Activated T-cell treated with anti-CD3 and anti-CD28 coated beads, Interleukin-2, amount 50 U/mL, for 4 hours (primary cell): Measurements from ENCODE around the gene CSMD2. TPM values are rescaled to one million over a fixed set of nuclear protein-coding genes. Genes with fewer than 3 reads are reported as not detected.

Experiments used
- ATAC-seq, 2 donors: fragments of 200-7000 bp; cut with Tn5 transposase; one replicate each; pipeline ENCODE4 v1.10.0; 2021
- DNase-seq: peaks from one replicate; pipeline ENCODE4 v3.0.0-alpha.2; 2020
- H3K27me3 Mint-ChIP-seq: one replicate; pipeline ENCODE4 v1.8.0; 2021; ENCODE audit warnings: low read depth, mixed read lengths
- H3K36me3 Mint-ChIP-seq: one replicate; pipeline ENCODE4 v1.8.0; 2022; ENCODE audit warnings: mixed read lengths; ENCODE audit not compliant: insufficient read depth
- H3K4me1 Mint-ChIP-seq: one replicate; pipeline ENCODE4 v1.8.0; 2021; ENCODE audit warnings: low read depth, mixed read lengths
- H3K4me3 Mint-ChIP-seq: one replicate; pipeline ENCODE4 v1.8.0; 2021; ENCODE audit warnings: mild to moderate bottlenecking, moderate library complexity, mixed read lengths
- H3K9me3 Mint-ChIP-seq: one replicate; pipeline ENCODE4 v1.8.0; 2021; ENCODE audit warnings: mixed read lengths
- total RNA-seq, 3 donors: library from RNA; stranded (reverse); gene quantifications; one replicate each; pipeline ENCODE4 v1.2.1, GENCODE V29; 2021

Gene CSMD2
- total RNA-seq, 3 donors from 2014 or later: not detected

GRCh38 chr1:33819913-33820311 is 345.1 kb downstream of the CSMD2 start:
- no peaks in the 10 kb centered on the region for H3K9me3 Mint-ChIP-seq
- DNase-seq: no peak
- no peaks in the 10 kb centered on the region for H3K4me1 Mint-ChIP-seq
- peaks cover 8% of the 10 kb centered on the region for H3K27me3 Mint-ChIP-seq
- H3K36me3 Mint-ChIP-seq: no peaks in the 10 kb centered on the region
- no peak overlapping the region for H3K4me3 Mint-ChIP-seq
- no peak for ATAC-seq

GRCh38 chr1:33819290-33819912 is 345.6 kb downstream of the CSMD2 start:
- H3K27me3 Mint-ChIP-seq: peaks cover 12% of the 10 kb centered on the region
- DNase-seq (no peak), ATAC-seq (no peak)
- H3K36me3 Mint-ChIP-seq: no peaks in the 10 kb centered on the region
- H3K4me3 Mint-ChIP-seq: no peak overlapping the region
- H3K4me1 Mint-ChIP-seq: no peaks in the 10 kb centered on the region
- H3K9me3 Mint-ChIP-seq: no peaks in the 10 kb centered on the region

- DNase-seq: no peak
- Mint-ChIP-seq H3K36me3 (no peaks in the 10 kb centered on the region), H3K4me1 (no peaks in the 10 kb centered on the region), H3K4me3 (no peak overlapping the region), H3K27me3 (peaks cover 15% of the 10 kb centered on the region), H3K9me3 (no peaks in the 10 kb centered on the region)
- no peak for ATAC-seq
Measured at GRCh38 chr1:33818071-33818470, 347.0 kb downstream of the CSMD2 start.

GRCh38 chr1:33815061-33815460 is 350.0 kb downstream of the CSMD2 start:
- no peak for DNase-seq
- no peaks in the 10 kb centered on the region for H3K4me1 Mint-ChIP-seq
- H3K36me3 Mint-ChIP-seq: no peaks in the 10 kb centered on the region
- peaks cover 8% of the 10 kb centered on the region for H3K27me3 Mint-ChIP-seq
- no peaks in the 10 kb centered on the region for H3K9me3 Mint-ChIP-seq
- H3K4me3 Mint-ChIP-seq: no peak overlapping the region
- no peak for ATAC-seq

- peaks cover 8% of the 10 kb centered on the region for H3K27me3 Mint-ChIP-seq
- H3K4me1 Mint-ChIP-seq: no peaks in the 10 kb centered on the region
- ATAC-seq: no peak
- no peaks in the 10 kb centered on the region for H3K36me3 Mint-ChIP-seq
- DNase-seq: no peak
- no peak overlapping the region for H3K4me3 Mint-ChIP-seq
- H3K9me3 Mint-ChIP-seq: peaks cover 4% of the 10 kb centered on the region
Measured at GRCh38 chr1:33814166-33814565, 350.9 kb downstream of the CSMD2 start.

DNA sequence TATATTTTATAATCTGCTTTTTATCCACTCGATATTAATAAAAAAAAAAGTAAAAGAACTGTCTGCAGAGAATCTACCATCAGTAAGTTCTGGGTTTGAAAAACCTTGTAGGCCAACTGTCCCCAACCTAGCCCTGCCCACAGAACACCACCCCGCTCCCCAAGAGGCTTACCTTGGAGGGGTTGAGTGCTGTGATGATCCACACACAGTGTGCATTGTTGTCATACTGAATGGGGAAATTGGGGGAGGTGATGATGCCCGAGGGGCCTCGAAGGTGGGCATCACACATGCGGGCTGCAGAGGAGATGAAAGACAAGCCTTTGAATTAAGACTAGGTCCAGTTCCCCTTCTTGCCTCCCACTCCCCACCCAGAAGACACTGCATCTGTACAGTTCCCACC is 354.5 kb downstream of the CSMD2 start:
- peaks cover 8% of the 10 kb centered on the region for H3K27me3 Mint-ChIP-seq
- no peaks in the 10 kb centered on the region for H3K4me1 Mint-ChIP-seq
- H3K4me3 Mint-ChIP-seq: no peak overlapping the region
- H3K9me3 Mint-ChIP-seq: peaks cover 25% of the 10 kb centered on the region
- no peak for ATAC-seq
- no peaks in the 10 kb centered on the region for H3K36me3 Mint-ChIP-seq
- no peak for DNase-seq

DNA sequence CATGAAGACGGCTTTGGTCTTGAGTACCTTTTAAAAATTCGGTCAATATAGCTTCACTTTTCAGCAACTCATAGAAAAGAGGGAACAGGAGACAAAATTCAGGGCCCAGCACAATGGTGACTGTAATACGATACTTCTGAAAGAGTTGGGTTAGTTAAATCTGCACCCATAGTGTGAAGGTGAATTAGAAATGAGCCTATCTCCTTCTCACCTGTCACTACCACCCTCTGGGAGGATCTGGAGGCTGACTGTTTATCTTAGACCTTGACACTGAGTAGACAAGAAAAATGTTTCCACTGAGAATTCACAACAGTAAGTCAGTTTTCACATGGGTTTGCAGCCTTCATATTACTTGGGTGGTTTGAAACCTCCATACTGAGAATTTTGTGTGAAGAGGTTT is 359.0 kb downstream of the CSMD2 start:
- no peak for ATAC-seq
- no peak overlapping the region for H3K4me3 Mint-ChIP-seq
- DNase-seq: no peak
- no peaks in the 10 kb centered on the region for H3K27me3 Mint-ChIP-seq
- H3K36me3 Mint-ChIP-seq: no peaks in the 10 kb centered on the region
- H3K4me1 Mint-ChIP-seq: no peaks in the 10 kb centered on the region
- H3K9me3 Mint-ChIP-seq: peaks cover 25% of the 10 kb centered on the region

GRCh38 chr1:33802268-33802667 is 362.8 kb downstream of the CSMD2 start:
- Mint-ChIP-seq H3K4me1 (no peaks in the 10 kb centered on the region), H3K36me3 (no peaks in the 10 kb centered on the region), H3K9me3 (peaks cover 15% of the 10 kb centered on the region), H3K27me3 (no peaks in the 10 kb centered on the region), H3K4me3 (no peak overlapping the region)
- no peak for ATAC-seq
- DNase-seq: no peak

DNA sequence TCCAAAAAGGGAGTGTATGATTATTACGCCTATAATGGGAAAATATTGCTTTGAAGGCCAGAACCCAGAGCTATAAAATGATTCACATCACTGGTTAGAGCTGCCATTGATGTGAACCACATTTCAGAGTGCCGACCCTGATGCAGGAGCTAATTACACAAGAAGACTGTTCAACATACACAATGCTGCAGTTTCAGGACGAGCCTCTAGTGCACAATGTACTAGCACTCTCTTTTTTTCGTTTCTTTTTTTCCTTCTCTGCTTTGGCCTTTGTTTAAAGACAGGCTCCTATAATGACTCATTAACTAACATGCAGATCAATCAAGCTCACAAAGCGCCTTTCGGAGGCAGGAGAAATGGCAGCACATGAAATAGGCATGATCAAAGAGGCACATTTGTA is 367.2 kb downstream of the CSMD2 start:
- Mint-ChIP-seq H3K9me3 (peaks cover 28% of the 10 kb centered on the region), H3K4me3 (no peak overlapping the region), H3K4me1 (no peaks in the 10 kb centered on the region), H3K27me3 (peaks cover 4% of the 10 kb centered on the region), H3K36me3 (no peaks in the 10 kb centered on the region)
- ATAC-seq (no peak), DNase-seq (no peak)

- ATAC-seq: no peak
- Mint-ChIP-seq H3K27me3 (peaks cover 5% of the 10 kb centered on the region), H3K4me3 (no peak overlapping the region)
Measured at GRCh38 chr1:33792651-33793050, 372.4 kb downstream of the CSMD2 start.

GRCh38 chr1:33792216-33792615 is 372.8 kb downstream of the CSMD2 start:
- DNase-seq (no peak), ATAC-seq (no peak)
- no peaks in the 10 kb centered on the region for H3K4me1 Mint-ChIP-seq
- H3K9me3 Mint-ChIP-seq: peaks cover 18% of the 10 kb centered on the region
- no peak overlapping the region for H3K4me3 Mint-ChIP-seq
- H3K27me3 Mint-ChIP-seq: peaks cover 5% of the 10 kb centered on the region
- H3K36me3 Mint-ChIP-seq: no peaks in the 10 kb centered on the region

More at GRCh38 chr1:33792651-33793050, 372.4 kb downstream of the CSMD2 start:
- DNase-seq: no peak
- H3K36me3 Mint-ChIP-seq: no peaks in the 10 kb centered on the region
- peaks cover 20% of the 10 kb centered on the region for H3K9me3 Mint-ChIP-seq
- no peaks in the 10 kb centered on the region for H3K4me1 Mint-ChIP-seq

DNA sequence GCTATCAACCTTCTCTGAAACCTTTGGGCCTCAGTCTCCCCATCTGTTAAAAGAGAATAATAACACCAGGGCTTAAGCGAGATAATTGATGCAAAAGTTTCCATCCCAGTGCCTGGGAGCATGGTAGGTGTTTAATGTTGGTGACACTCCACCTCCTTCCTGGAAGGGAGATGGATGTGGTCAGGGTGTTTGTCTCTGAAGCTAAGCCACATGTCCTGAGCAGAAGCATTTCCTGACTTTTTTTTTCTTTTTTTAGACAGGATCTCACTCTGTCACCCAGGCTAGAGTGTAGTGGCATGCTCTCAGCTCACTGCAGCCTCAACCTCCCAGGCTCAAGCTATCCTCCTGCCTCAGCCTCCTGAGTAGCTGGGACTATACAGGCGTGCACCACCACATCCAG is 373.8 kb downstream of the CSMD2 start:
- Mint-ChIP-seq H3K36me3 (no peaks in the 10 kb centered on the region), H3K4me1 (no peaks in the 10 kb centered on the region), H3K9me3 (peaks cover 11% of the 10 kb centered on the region), H3K4me3 (no peak overlapping the region), H3K27me3 (peaks cover 5% of the 10 kb centered on the region)
- DNase-seq: no peak
- no peak for ATAC-seq

DNA sequence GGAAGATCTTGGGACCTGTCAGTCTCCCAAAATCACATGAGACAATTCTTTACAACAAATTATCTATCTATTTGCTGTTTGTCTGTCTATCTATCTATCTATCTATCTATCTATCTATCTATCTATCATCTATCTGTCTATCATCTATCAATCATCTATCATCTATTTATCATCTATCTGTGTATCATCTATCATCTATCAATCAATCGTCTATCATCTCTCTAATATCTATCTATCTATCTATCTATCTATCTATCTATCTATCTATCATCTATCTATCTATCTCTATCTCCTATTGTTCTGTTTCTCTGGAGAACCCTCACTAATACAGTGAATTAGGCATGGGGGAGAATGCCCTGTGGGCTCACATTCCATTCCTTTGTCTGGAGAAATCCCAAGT is 374.5 kb downstream of the CSMD2 start:
- no peaks in the 10 kb centered on the region for H3K4me1 Mint-ChIP-seq
- peaks cover 8% of the 10 kb centered on the region for H3K9me3 Mint-ChIP-seq
- H3K4me3 Mint-ChIP-seq: no peak overlapping the region
- H3K27me3 Mint-ChIP-seq: peaks cover 8% of the 10 kb centered on the region
- no peaks in the 10 kb centered on the region for H3K36me3 Mint-ChIP-seq
- ATAC-seq (no peak), DNase-seq (no peak)

DNA sequence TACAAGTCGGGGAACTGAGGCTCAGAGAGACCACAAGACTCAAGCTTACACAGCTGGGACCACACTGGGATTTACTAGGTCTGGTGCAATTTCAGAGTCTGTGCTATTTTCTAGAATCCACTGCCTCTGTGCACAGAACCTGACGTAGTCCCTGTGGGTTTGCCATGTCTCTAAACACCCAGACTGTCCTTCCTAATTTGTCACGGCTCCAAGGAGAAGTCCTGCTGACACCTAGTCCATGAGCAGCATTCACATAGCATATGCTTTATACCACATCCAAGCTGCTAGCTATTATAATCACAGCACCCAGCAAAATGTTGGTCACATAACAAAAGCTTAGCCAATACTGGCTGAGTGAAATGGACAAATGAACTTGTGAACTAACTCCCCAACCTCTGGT is 380.2 kb downstream of the CSMD2 start:
- no peaks in the 10 kb centered on the region for H3K4me1 Mint-ChIP-seq
- ATAC-seq: no peak

DNA sequence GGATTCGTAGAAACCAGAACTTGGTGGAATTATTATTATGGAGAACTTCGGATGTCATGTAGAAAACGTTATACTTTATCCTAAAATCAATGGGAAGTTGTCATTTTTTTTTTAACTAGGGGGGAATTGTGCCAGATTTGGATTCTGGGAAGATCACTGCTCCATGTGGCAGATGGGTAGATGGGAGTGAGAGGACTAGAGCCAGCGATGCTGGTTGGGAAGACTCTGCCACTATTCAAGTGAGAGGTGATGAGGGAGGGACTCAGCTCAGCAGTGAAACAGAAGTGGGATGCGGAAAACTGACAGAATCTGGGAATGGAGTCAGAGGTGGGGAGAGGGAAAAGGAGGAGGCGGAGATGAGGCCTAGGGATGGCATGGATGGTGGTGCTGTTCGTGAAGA is 382.3 kb downstream of the CSMD2 start:
- peaks cover 3% of the 10 kb centered on the region for H3K27me3 Mint-ChIP-seq
- H3K4me1 Mint-ChIP-seq: no peaks in the 10 kb centered on the region
- no peaks in the 10 kb centered on the region for H3K9me3 Mint-ChIP-seq
- DNase-seq (no peak), ATAC-seq (no peak)
- no peaks in the 10 kb centered on the region for H3K36me3 Mint-ChIP-seq
- no peak overlapping the region for H3K4me3 Mint-ChIP-seq

More for the DNA sequence above, 380.2 kb downstream of the CSMD2 start:
- DNase-seq: no peak
- peaks cover 4% of the 10 kb centered on the region for H3K27me3 Mint-ChIP-seq
- H3K36me3 Mint-ChIP-seq: no peaks in the 10 kb centered on the region
- H3K4me3 Mint-ChIP-seq: no peak overlapping the region
- H3K9me3 Mint-ChIP-seq: no peaks in the 10 kb centered on the region

DNA sequence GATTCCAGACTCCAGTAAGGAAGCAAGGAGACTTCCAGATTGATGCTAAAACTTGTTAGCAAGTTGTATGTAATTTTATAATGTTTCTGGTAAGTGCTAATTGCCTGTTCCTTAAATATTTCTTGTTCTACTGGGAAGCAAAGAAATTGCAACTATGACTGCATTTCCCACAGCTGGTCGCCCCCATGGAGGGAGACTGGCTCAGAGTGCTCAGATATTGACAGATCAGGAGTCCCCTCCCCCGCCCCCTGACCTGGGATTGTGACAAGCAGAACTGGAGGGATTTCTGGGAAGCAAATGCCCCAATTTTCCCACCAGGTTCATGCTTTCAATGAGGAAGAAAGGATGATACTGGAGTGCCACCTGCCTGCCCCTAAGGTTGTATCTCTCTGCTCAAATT is 383.4 kb downstream of the CSMD2 start:
- no peak for ATAC-seq
- H3K27me3 Mint-ChIP-seq: peaks cover 3% of the 10 kb centered on the region
- no peaks in the 10 kb centered on the region for H3K9me3 Mint-ChIP-seq
- DNase-seq: no peak
- H3K4me3 Mint-ChIP-seq: no peak overlapping the region
- no peaks in the 10 kb centered on the region for H3K4me1 Mint-ChIP-seq
- H3K36me3 Mint-ChIP-seq: no peaks in the 10 kb centered on the region
